ENCODE measurements around the gene ZEB1.

DNA sequence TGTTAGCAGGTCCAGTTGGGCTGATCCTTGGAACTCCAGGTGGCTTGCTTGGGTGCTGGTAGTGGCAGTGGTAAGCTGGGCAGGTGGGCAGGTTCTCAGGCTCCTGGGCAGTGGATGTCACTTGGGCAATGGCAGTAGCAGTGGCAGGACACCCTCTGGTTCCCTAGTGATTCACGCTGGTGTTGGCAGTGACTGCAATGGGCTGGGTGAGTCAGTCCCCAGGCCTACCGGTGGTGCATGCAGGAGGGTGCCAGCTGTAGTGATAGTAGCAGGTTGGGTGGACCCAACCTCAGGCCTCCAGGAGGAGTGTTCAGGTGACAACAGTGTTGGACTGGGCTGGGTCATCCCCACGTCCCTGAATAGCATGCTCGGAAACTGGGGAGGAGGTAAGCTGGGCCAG lies 189.2 kb downstream of the ZEB1 start:
- TF ChIP-seq CTCF (IDR thresholded peaks at IDR 0.05; ENCODE audit: low read depth, low read length, poor library complexity, severe bottlenecking) = no peak
- no peak for TF ChIP-seq EZH2phosphoT487 (IDR thresholded peaks at IDR 0.05; ENCODE audit: borderline replicate concordance, low read length)

All from DOHH2 (cell line).